OCI-LY7 (cell line): ENCODE measurements around the gene ENPP7. TPM values are rescaled to one million over a fixed set of nuclear protein-coding genes. Genes with fewer than 3 reads are reported as not detected.

Experiments used
- BruUV-seq: library from RNA; stranded (reverse); fragments of 400-500 nt; replicated peaks from 2 replicates; lab custom pipeline; 2021; lab: Mats Ljungman, UMichigan
- CTCF ChIA-PET: fragments of 300-600 bp; sonication (Branson Sonifier 250); formaldehyde crosslinking; loops from one replicate; lab custom pipeline; 2022; ENCODE audit warnings: antibody characterized with exemption; ENCODE audit not compliant: unreplicated experiment; lab: Charles Lee
- POLR2A ChIA-PET: fragments of 300-600 bp; sonication (Branson Sonifier 250); formaldehyde crosslinking; loops from one replicate; lab custom pipeline; 2022; ENCODE audit warnings: antibody characterized with exemption; lab: Charles Lee
- DNase-seq: peaks from one replicate; pipeline ENCODE4 v3.0.0-alpha.2; 2015; ENCODE audit warnings: low spot score
- H2AFZ ChIP-seq: fragments of 200-600 bp; sonication (generic), shearing (Covaris generic); 2 replicates; pipeline ENCODE4 v1.6.1; 2014; ENCODE audit warnings: mild to moderate bottlenecking, antibody characterized with exemption, low read length, moderate library complexity
- H3K27ac ChIP-seq: fragments of 200-600 bp; sonication (generic); 2 replicates; pipeline ENCODE4 v1.5.1; 2014; ENCODE audit warnings: mixed run types, low read depth, mild to moderate bottlenecking, moderate library complexity, low read length, inconsistent platforms; ENCODE audit not compliant: poor library complexity, severe bottlenecking
- H3K36me3 ChIP-seq: fragments of 200-600 bp; sonication (generic); 2 replicates; pipeline ENCODE4 v1.6.1; 2014; ENCODE audit warnings: mild to moderate bottlenecking, antibody characterized with exemption, low read length, moderate library complexity, mixed read lengths; ENCODE audit not compliant: insufficient read depth
- H3K4me1 ChIP-seq: fragments of 200-600 bp; sonication (generic); 2 replicates; pipeline ENCODE4 v1.5.1; 2014; ENCODE audit warnings: mild to moderate bottlenecking, low read length; ENCODE audit not compliant: insufficient read depth, poor library complexity, severe bottlenecking
- H3K4me2 ChIP-seq: fragments of 200-600 bp; sonication (generic); 2 replicates; pipeline ENCODE4 v1.6.1; 2014; ENCODE audit warnings: mild to moderate bottlenecking, low read length
- H3K4me3 ChIP-seq: fragments of 200-600 bp; sonication (generic); 2 replicates; pipeline ENCODE4 v1.5.1; 2014; ENCODE audit warnings: mild to moderate bottlenecking, low read depth, low read length; ENCODE audit not compliant: poor library complexity, severe bottlenecking
- H3K79me2 ChIP-seq: fragments of 200-600 bp; sonication (generic); 2 replicates; pipeline ENCODE4 v1.6.1; 2016; ENCODE audit warnings: low read depth, mild to moderate bottlenecking, low read length, moderate library complexity, mixed read lengths; ENCODE audit not compliant: insufficient read depth
- H3K9me2 ChIP-seq: fragments of 200-600 bp; sonication (generic); 2 replicates; pipeline ENCODE4 v1.6.1; 2016; ENCODE audit warnings: mild to moderate bottlenecking, low read length, mixed read lengths; ENCODE audit not compliant: insufficient read depth
- H3K9me3 ChIP-seq: fragments of 200-600 bp; sonication (generic); 2 replicates; pipeline ENCODE4 v1.6.1; 2014; ENCODE audit warnings: mild to moderate bottlenecking, mixed run types, low read length, mixed read lengths
- H4K20me1 ChIP-seq: fragments of 200-600 bp; sonication (generic); 2 replicates; pipeline ENCODE4 v1.6.1; 2014; ENCODE audit warnings: mild to moderate bottlenecking, antibody characterized with exemption, low read length, moderate library complexity, mixed read lengths; ENCODE audit not compliant: insufficient read depth
- EZH2phosphoT487 ChIP-seq: fragments of 200-600 bp; sonication (generic); IDR thresholded peaks from 2 replicates; pipeline ENCODE4 v1.6.1; 2018; ENCODE audit warnings: low read depth, borderline replicate concordance, mild to moderate bottlenecking, mixed run types, antibody characterized with exemption, low read length, moderate library complexity, mixed read lengths
- intact Hi-C: fragments of 100-400 bp; cut with micrococcal nuclease; formaldehyde crosslinking; loops from one replicate; pipeline ENCODE4 v1.10.0; 2022; ENCODE audit not compliant: unreplicated experiment
- microRNA-seq: library from miRNA; unstranded; fragments of <30 nt; microRNA quantifications from one replicate; pipeline ENCODE4 v1.2.0, GENCODE V29; 2022; ENCODE audit warnings: borderline replicate concordance
- small RNA-seq: library from RNA; depleted of rRNA; stranded (forward); fragments of <200 nt; gene quantifications from one replicate; pipeline ENCODE3, GENCODE V24; 2014
- total RNA-seq, 2 experiments: library from RNA; depleted of rRNA in 1 of 2; stranded (reverse); fragments of >200 nt in 1 of 2; shearing (Covaris generic) in 1 of 2; gene quantifications; 2 replicates each; pipeline ENCODE4 v1.2.3, GENCODE V29; 2014 to 2022
- TF ChIP-seq, protein P1 (sequence below): fragments of 200-600 bp; sonication (generic); conservative IDR thresholded peaks from 2 replicates; pipeline ENCODE4 v1.5.1; 2014; ENCODE audit warnings: mild to moderate bottlenecking, antibody characterized with exemption, low read length, moderate library complexity, mixed read lengths

The ENPP7 gene
- total RNA-seq, 2 experiments from 2014 or later = 0.28 to 0.42 TPM

DNA sequence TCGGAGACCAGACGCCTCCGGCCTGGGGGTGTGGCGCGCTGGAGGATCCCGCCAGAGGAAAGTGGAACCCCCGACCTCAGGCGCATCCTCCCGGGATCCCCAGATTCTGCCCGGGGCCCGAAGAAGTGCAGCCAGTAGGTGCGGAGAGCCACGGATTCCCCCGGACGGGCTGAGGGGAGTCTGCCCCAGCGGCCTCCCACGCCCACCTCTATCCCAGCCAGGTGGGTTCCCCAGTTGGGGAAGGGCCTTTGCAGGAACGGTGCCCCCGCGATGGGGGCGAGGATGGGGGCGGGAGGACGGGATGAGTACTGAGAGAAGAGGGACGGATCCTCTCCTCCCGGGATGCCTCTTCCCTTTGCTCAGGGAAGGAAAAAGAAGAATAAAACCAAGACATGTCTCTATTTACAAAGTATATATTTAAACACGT, 61.0 kb downstream of the ENPP7 start:
- intact Hi-C loops = no loop called here
- H3K9me2 ChIP-seq = no peaks in the 10 kb centered on the region
- peaks cover 8% of the 10 kb centered on the region for H3K36me3 ChIP-seq
- ChIA-PET POLR2A (no interaction called here), CTCF (no interaction called here)
- no peak overlapping the region for H3K4me2 ChIP-seq
- H2AFZ ChIP-seq = no peak overlapping the region
- H3K9me3 ChIP-seq = no peaks in the 10 kb centered on the region
- DNase-seq = no peak
- H4K20me1 ChIP-seq = no peaks in the 10 kb centered on the region
- no peak overlapping the region for H3K4me3 ChIP-seq
- no peak overlapping the region for H3K27ac ChIP-seq
- peaks cover 9% of the 10 kb centered on the region; the same call in 1 of the 2 replicates for H3K79me2 ChIP-seq
- peaks cover 16% of the 10 kb centered on the region for H3K4me1 ChIP-seq
- BruUV-seq = no TSS peak
- TF ChIP-seq, protein P1, sequence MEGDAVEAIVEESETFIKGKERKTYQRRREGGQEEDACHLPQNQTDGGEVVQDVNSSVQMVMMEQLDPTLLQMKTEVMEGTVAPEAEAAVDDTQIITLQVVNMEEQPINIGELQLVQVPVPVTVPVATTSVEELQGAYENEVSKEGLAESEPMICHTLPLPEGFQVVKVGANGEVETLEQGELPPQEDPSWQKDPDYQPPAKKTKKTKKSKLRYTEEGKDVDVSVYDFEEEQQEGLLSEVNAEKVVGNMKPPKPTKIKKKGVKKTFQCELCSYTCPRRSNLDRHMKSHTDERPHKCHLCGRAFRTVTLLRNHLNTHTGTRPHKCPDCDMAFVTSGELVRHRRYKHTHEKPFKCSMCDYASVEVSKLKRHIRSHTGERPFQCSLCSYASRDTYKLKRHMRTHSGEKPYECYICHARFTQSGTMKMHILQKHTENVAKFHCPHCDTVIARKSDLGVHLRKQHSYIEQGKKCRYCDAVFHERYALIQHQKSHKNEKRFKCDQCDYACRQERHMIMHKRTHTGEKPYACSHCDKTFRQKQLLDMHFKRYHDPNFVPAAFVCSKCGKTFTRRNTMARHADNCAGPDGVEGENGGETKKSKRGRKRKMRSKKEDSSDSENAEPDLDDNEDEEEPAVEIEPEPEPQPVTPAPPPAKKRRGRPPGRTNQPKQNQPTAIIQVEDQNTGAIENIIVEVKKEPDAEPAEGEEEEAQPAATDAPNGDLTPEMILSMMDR = no peak
- TF ChIP-seq EZH2phosphoT487 = peak; percentile 59; the same call in 1 of the 2 replicates

Small RNAs within 50 kb of the gene (microRNA-seq; reads per million reads assigned to microRNA genes)
- 3.0 reads per million for gene MIR4739

Small RNAs within 50 kb of the gene (small RNA-seq; reads per million reads assigned to genes)
- not detected for gene MIR4739

Other genes starting within 250 kb of the ENPP7 start
- not detected in 2 replicates for gene RBFOX3, start 119.9 kb upstream of the ENPP7 start, total RNA-seq (2014; rRNA removed; shearing (Covaris generic))
- gene RBFOX3, start 119.9 kb upstream of the ENPP7 start, total RNA-seq (2022) = not detected in 2 replicates
- 29.9 and 31.5 TPM in 2 replicates for gene CBX2, start 47.2 kb downstream of the ENPP7 start, total RNA-seq (2014; rRNA removed; shearing (Covaris generic))
- 27.9 and 31.2 TPM in 2 replicates for gene CBX2, start 47.2 kb downstream of the ENPP7 start, total RNA-seq (2022)
- 7.5 and 11.7 TPM in 2 replicates for gene CBX8, start 66.1 kb downstream of the ENPP7 start, total RNA-seq (2014; rRNA removed; shearing (Covaris generic))
- gene CBX8, start 66.1 kb downstream of the ENPP7 start, total RNA-seq (2022) = 13.9 and 16.3 TPM in 2 replicates
- 98.9 and 109 TPM in 2 replicates for gene CBX4, start 108.5 kb downstream of the ENPP7 start, total RNA-seq (2014; rRNA removed; shearing (Covaris generic))
- gene CBX4, start 108.5 kb downstream of the ENPP7 start, total RNA-seq (2022) = 110 and 121 TPM in 2 replicates